H9 (cell line): Measurements from ENCODE around the gene TMEM187. TPM values are rescaled to one million over a fixed set of nuclear protein-coding genes. Genes with fewer than 3 reads are reported as not detected.
A peak's percentile ranks its signal among the peaks of the same experiment; 100 is the strongest.

Experiments
- DNase-seq: peaks from one replicate; pipeline ENCODE4 v3.0.0-alpha.2; 2017
- H2AFZ ChIP-seq: one replicate; pipeline ENCODE4 v1.6.1; 2013; ENCODE audit warnings: mild to moderate bottlenecking, low read length, control low read depth, moderate library complexity
- H2AK5ac ChIP-seq: 2 replicates; pipeline ENCODE4 v1.6.1; 2013; ENCODE audit warnings: low read length, control low read depth, mixed read lengths; ENCODE audit not compliant: insufficient read length
- H2BK120ac ChIP-seq: one replicate; pipeline ENCODE4 v1.6.1; 2013; ENCODE audit warnings: low read depth, mild to moderate bottlenecking, low read length, control low read depth, inconsistent platforms; ENCODE audit not compliant: poor library complexity, severe bottlenecking
- H2BK12ac ChIP-seq: 2 replicates; pipeline ENCODE4 v1.6.1; 2013; ENCODE audit warnings: low read length, control low read depth, mixed read lengths, low read depth; ENCODE audit not compliant: insufficient read length
- H2BK15ac ChIP-seq: 2 replicates; pipeline ENCODE4 v1.6.1; 2013; ENCODE audit warnings: low read depth, low read length, control low read depth
- H2BK20ac ChIP-seq: one replicate; pipeline ENCODE4 v1.6.1; 2013; ENCODE audit warnings: low read depth, mild to moderate bottlenecking, low read length, control low read depth, inconsistent platforms; ENCODE audit not compliant: poor library complexity, severe bottlenecking
- H2BK5ac ChIP-seq: 2 replicates; pipeline ENCODE4 v1.6.1; 2013; ENCODE audit warnings: low read length, control low read depth, mixed read lengths; ENCODE audit not compliant: insufficient read length
- H3K14ac ChIP-seq: 2 replicates; pipeline ENCODE4 v1.6.1; 2013; ENCODE audit warnings: low read length, control low read depth; ENCODE audit not compliant: insufficient read depth
- H3K18ac ChIP-seq: 2 replicates; pipeline ENCODE4 v1.6.1; 2013; ENCODE audit warnings: low read depth, mild to moderate bottlenecking, mixed read lengths, low read length, control low read depth; ENCODE audit not compliant: insufficient read length
- H3K23ac ChIP-seq: 2 replicates; pipeline ENCODE4 v1.6.1; 2013; ENCODE audit warnings: low read length, control low read depth, mixed read lengths, low read depth; ENCODE audit not compliant: insufficient read length
- H3K23me2 ChIP-seq: 2 replicates; pipeline ENCODE4 v1.6.1; 2013; ENCODE audit warnings: low read depth, mild to moderate bottlenecking, mixed read lengths, low read length, control low read depth; ENCODE audit not compliant: insufficient read length, poor library complexity, severe bottlenecking
- H3K27ac ChIP-seq: 2 replicates; pipeline ENCODE4 v1.5.1; 2013; ENCODE audit warnings: low read length, control low read depth, mixed read lengths, low read depth; ENCODE audit not compliant: insufficient read length
- H3K27me3 ChIP-seq: 2 replicates; pipeline ENCODE4 v1.6.1; 2013; ENCODE audit warnings: low read length, control low read depth, inconsistent platforms; ENCODE audit not compliant: insufficient read depth
- H3K4ac ChIP-seq: 2 replicates; pipeline ENCODE4 v1.6.1; 2013; ENCODE audit warnings: low read depth, mild to moderate bottlenecking, control low read depth, inconsistent platforms, low read length, moderate library complexity
- H3K4me1 ChIP-seq: 2 replicates; pipeline ENCODE4 v1.6.1; 2013; ENCODE audit warnings: low read length, control low read depth, inconsistent platforms; ENCODE audit not compliant: insufficient read depth
- H3K4me2 ChIP-seq: 2 replicates; pipeline ENCODE4 v1.6.1; 2013; ENCODE audit warnings: low read length, control low read depth, mixed read lengths; ENCODE audit not compliant: insufficient read length, insufficient read depth
- H3K56ac ChIP-seq: 2 replicates; pipeline ENCODE4 v1.6.1; 2013; ENCODE audit warnings: low read depth, mild to moderate bottlenecking, mixed read lengths, low read length, control low read depth; ENCODE audit not compliant: insufficient read length
- H3K79me1 ChIP-seq: 2 replicates; pipeline ENCODE4 v1.6.1; 2013; ENCODE audit warnings: low read depth, mild to moderate bottlenecking, moderate library complexity, low read length, control low read depth, inconsistent platforms; ENCODE audit not compliant: insufficient read depth, poor library complexity, severe bottlenecking
- H3K79me2 ChIP-seq: 2 replicates; pipeline ENCODE4 v1.6.1; 2013; ENCODE audit warnings: low read length, control low read depth, inconsistent platforms; ENCODE audit not compliant: insufficient read depth
- H3K9ac ChIP-seq: 2 replicates; pipeline ENCODE4 v1.6.1; 2013; ENCODE audit warnings: low read length, control low read depth, mixed read lengths; ENCODE audit not compliant: insufficient read length; ENCODE audit errors: extremely low read depth
- H3K9me3 ChIP-seq: one replicate; pipeline ENCODE4 v1.6.1; 2013; ENCODE audit warnings: low read depth, low read length, inconsistent platforms; ENCODE audit not compliant: control insufficient read depth
- H3T11ph ChIP-seq: one replicate; pipeline ENCODE4 v1.6.1; 2013; ENCODE audit warnings: mild to moderate bottlenecking, low read length, control low read depth, inconsistent platforms
- H4K20me1 ChIP-seq: one replicate; pipeline ENCODE4 v1.6.1; 2013; ENCODE audit not compliant: control insufficient read depth, insufficient read length, insufficient read depth
- H4K5ac ChIP-seq: 2 replicates; pipeline ENCODE4 v1.6.1; 2013; ENCODE audit warnings: low read depth, mild to moderate bottlenecking, mixed read lengths, low read length, control low read depth; ENCODE audit not compliant: insufficient read length
- H4K8ac ChIP-seq: replicated peaks from 2 replicates; pipeline ENCODE4 v1.6.1; 2013; ENCODE audit warnings: low read length, control low read depth, mixed read lengths, low read depth; ENCODE audit not compliant: insufficient read length
- H4K91ac ChIP-seq: 2 replicates; pipeline ENCODE4 v1.6.1; 2013; ENCODE audit warnings: low read depth, mild to moderate bottlenecking, moderate library complexity, mixed read lengths, low read length, control low read depth; ENCODE audit not compliant: insufficient read length
- H3K27ac Mint-ChIP-seq, 3 experiments: 2 replicates in 2 of 3; 3 replicates in 1 of 3; pipeline ENCODE4 v1.8.0; 2020 to 2021; ENCODE audit warnings: mixed read lengths in 3 of 3, mild to moderate bottlenecking in 1 of 3, moderate library complexity in 1 of 3
- H3K27me3 Mint-ChIP-seq: 2 replicates; pipeline ENCODE4 v1.8.0; 2021; ENCODE audit warnings: low read depth, mild to moderate bottlenecking, moderate library complexity, mixed read lengths
- H3K36me3 Mint-ChIP-seq, 3 experiments: 2 replicates in 2 of 3; 3 replicates in 1 of 3; pipeline ENCODE4 v1.8.0; 2020 to 2021; ENCODE audit warnings: low read depth in 3 of 3, mixed read lengths in 3 of 3; ENCODE audit not compliant: insufficient read depth in 1 of 3
- H3K4me1 Mint-ChIP-seq, 2 experiments: 2 replicates each; pipeline ENCODE4 v1.8.0; 2020; ENCODE audit warnings: mixed read lengths in 2 of 2
- H3K4me3 Mint-ChIP-seq, 2 experiments: 2 replicates in 1 of 2; 3 replicates in 1 of 2; pipeline ENCODE4 v1.8.0; 2020 to 2021; ENCODE audit warnings: mild to moderate bottlenecking in 2 of 2, mixed read lengths in 2 of 2, moderate library complexity in 1 of 2
- H3K9me3 Mint-ChIP-seq, 2 experiments: 2 replicates in 1 of 2; 3 replicates in 1 of 2; pipeline ENCODE4 v1.8.0; 2020; ENCODE audit warnings: mild to moderate bottlenecking in 2 of 2, mixed read lengths in 2 of 2, moderate library complexity in 1 of 2
- WGBS: extraction: QIAGEN DNeasy Blood & Tissue Kit; methylation state at CpG from one replicate; pipeline ENCODE4 v1.1.7; 2013; ENCODE audit warnings: missing lambda C conversion rate, low lambda C conversion rate, mixed read lengths; ENCODE audit not compliant: insufficient read length; ENCODE audit errors: extremely low coverage; 5-methylcytosine and 5-hydroxymethylcytosine counted together
- total RNA-seq: library from RNA; stranded (reverse); gene quantifications from 2 replicates; pipeline ENCODE4 v1.2.1, GENCODE V29; 2021
- TF ChIP-seq, protein P1 (sequence below): fragments of 200-600 bp; sonication (generic); conservative IDR thresholded peaks from 3 replicates; pipeline ENCODE4 v1.8.0; 2021; ENCODE audit warnings: antibody characterized with exemption, mild to moderate bottlenecking

The TMEM187 gene
- total RNA-seq, 1 experiment from 2014 or later = 2.7 TPM

DNA sequence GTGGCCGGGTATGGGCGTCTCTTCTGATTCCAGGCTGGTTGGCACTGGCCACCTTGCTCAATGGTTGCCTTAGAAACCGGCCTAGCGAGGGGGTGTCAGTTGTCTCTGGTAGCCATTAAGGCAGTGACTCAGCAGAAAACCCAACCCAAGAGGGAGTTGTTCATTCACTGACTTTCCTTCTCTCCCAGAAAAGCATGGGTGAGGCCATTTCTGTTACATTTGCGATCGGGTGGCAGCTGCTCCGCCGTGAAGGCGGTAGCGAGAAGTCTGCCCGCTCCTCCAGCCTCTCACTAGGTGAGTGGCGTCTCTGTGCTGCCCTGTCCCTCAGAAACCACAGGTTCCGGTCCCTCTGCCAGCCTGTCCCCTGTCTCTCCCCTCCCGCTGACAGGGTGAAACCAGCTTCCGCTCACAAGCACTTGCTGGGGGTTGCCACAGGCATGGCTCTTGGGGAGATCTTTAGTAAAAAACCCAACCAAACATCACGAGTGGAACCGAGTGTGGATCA lies 29.7 kb downstream of the TMEM187 start:
- H3K9me3 Mint-ChIP-seq = peaks cover 67 to 70% of the 10 kb centered on the region in 2 experiments
- H2BK12ac ChIP-seq = no peak overlapping the region

More for the DNA sequence above, 29.7 kb downstream of the TMEM187 start:
- Histone ChIP-seq H3K79me2 (no peaks in the 10 kb centered on the region), H3K79me1 (no peaks in the 10 kb centered on the region), H2BK15ac (no peak overlapping the region), H3K23me2 (no peaks in the 10 kb centered on the region), H3K9ac (no peak overlapping the region), H4K8ac (no peak overlapping the region), H3K23ac (no peak overlapping the region), H3K14ac (no peak overlapping the region), H3T11ph (no peak overlapping the region), H2BK120ac (no peak overlapping the region), H3K27ac (no peak overlapping the region), H2BK5ac (no peak overlapping the region), H3K27me3 (no peaks in the 10 kb centered on the region), H4K5ac (no peak overlapping the region), H3K18ac (peak overlapping the region; percentile 47), H4K91ac (no peak overlapping the region), H3K9me3 (peaks cover 14% of the 10 kb centered on the region), H3K56ac (no peak overlapping the region), H3K4me2 (no peak overlapping the region), H2AFZ (no peak overlapping the region), H2AK5ac (no peak overlapping the region), H3K4ac (no peak overlapping the region), H3K4me1 (no peaks in the 10 kb centered on the region), H4K20me1 (no peaks in the 10 kb centered on the region), H2BK20ac (no peak overlapping the region)
- DNase-seq = no peak
- WGBS = no CpG with 5 or more reads among the region's 17 CpGs
- TF ChIP-seq, protein P1, sequence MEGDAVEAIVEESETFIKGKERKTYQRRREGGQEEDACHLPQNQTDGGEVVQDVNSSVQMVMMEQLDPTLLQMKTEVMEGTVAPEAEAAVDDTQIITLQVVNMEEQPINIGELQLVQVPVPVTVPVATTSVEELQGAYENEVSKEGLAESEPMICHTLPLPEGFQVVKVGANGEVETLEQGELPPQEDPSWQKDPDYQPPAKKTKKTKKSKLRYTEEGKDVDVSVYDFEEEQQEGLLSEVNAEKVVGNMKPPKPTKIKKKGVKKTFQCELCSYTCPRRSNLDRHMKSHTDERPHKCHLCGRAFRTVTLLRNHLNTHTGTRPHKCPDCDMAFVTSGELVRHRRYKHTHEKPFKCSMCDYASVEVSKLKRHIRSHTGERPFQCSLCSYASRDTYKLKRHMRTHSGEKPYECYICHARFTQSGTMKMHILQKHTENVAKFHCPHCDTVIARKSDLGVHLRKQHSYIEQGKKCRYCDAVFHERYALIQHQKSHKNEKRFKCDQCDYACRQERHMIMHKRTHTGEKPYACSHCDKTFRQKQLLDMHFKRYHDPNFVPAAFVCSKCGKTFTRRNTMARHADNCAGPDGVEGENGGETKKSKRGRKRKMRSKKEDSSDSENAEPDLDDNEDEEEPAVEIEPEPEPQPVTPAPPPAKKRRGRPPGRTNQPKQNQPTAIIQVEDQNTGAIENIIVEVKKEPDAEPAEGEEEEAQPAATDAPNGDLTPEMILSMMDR = no peak
- peaks cover 10 to 15% of the 10 kb centered on the region in 2 experiments; a peak in 3 of 4 replicates for H3K4me1 Mint-ChIP-seq
- H3K4me3 Mint-ChIP-seq = no peak overlapping the region
- peak overlapping the region in 2 of 3 experiments; percentile 86 to 93; a peak in 4 of 7 replicates for H3K27ac Mint-ChIP-seq
- peaks cover 2% of the 10 kb centered on the region; the same call in 1 of the 2 replicates for H3K27me3 Mint-ChIP-seq
- H3K36me3 Mint-ChIP-seq = peaks cover 3 to 22% (median 21%) of the 10 kb centered on the region in 3 experiments
